ENCODE measurements around the gene HTR3E.

HTR3E gene

GRCh38 chr3:184082465-184082864, 14.4 kb upstream of the HTR3E start:
- no peak overlapping the region for H2AFZ ChIP-seq (ENCODE audit: low read depth, low read length, severe bottlenecking)

GRCh38 chr3:184085389-184085852, 11.4 kb upstream of the HTR3E start:
- H2AFZ ChIP-seq (ENCODE audit: low read depth, low read length, severe bottlenecking) = no peak overlapping the region
- no peak for TF ChIP-seq CTCF (IDR thresholded peaks at IDR 0.05; ENCODE audit: insufficient read depth, low read length, poor library complexity, severe bottlenecking)
- H3K9me2 ChIP-seq (replicated peaks; ENCODE audit: insufficient read depth, low read length) = no peaks in the 10 kb centered on the region
- no peaks in the 10 kb centered on the region for H3K36me3 ChIP-seq (ENCODE audit: low read length)
- H3K9me3 ChIP-seq (ENCODE audit: insufficient read depth, low read length) = no peaks in the 10 kb centered on the region
- no peak overlapping the region for H3K4me3 ChIP-seq (ENCODE audit: insufficient read depth, low read length, poor library complexity, severe bottlenecking)
- no peak overlapping the region for H3K9ac ChIP-seq (ENCODE audit: low read length)
- H4K20me1 ChIP-seq (ENCODE audit: low read depth, low read length) = no peaks in the 10 kb centered on the region
- no peaks in the 10 kb centered on the region for H3K79me2 ChIP-seq (ENCODE audit: insufficient read depth, low read length)
- no peak overlapping the region for H3K27ac ChIP-seq (ENCODE audit: low read depth, low read length)
- no peaks in the 10 kb centered on the region for H3F3A ChIP-seq (ENCODE audit: insufficient read depth)
- no peaks in the 10 kb centered on the region for H3K27me3 ChIP-seq (ENCODE audit: low read length)
- no peak overlapping the region for H3K4me2 ChIP-seq (ENCODE audit: low read depth, low read length, poor library complexity, severe bottlenecking)

More at GRCh38 chr3:184082465-184082864, 14.4 kb upstream of the HTR3E start:
- Histone ChIP-seq H3K36me3 (ENCODE audit: low read length) (no peaks in the 10 kb centered on the region), H3K9ac (ENCODE audit: low read length) (no peak overlapping the region), H3K4me2 (ENCODE audit: low read depth, low read length, poor library complexity, severe bottlenecking) (no peak overlapping the region), H3K9me2 (replicated peaks; ENCODE audit: insufficient read depth, low read length) (no peaks in the 10 kb centered on the region), H3K4me3 (ENCODE audit: insufficient read depth, low read length, poor library complexity, severe bottlenecking) (no peak overlapping the region), H3K27ac (ENCODE audit: low read depth, low read length) (no peak overlapping the region), H3K9me3 (ENCODE audit: insufficient read depth, low read length) (no peaks in the 10 kb centered on the region), H3K79me2 (ENCODE audit: insufficient read depth, low read length) (no peaks in the 10 kb centered on the region), H4K20me1 (ENCODE audit: low read depth, low read length) (no peaks in the 10 kb centered on the region), H3K27me3 (ENCODE audit: low read length) (no peaks in the 10 kb centered on the region), H3F3A (ENCODE audit: insufficient read depth) (no peaks in the 10 kb centered on the region)
- TF ChIP-seq CTCF (IDR thresholded peaks at IDR 0.05; ENCODE audit: insufficient read depth, low read length, poor library complexity, severe bottlenecking) (no peak), EZH2phosphoT487 (conservative IDR thresholded peaks at IDR 0.05; ENCODE audit: low read length) (no peak)

- H4K20me1 ChIP-seq (ENCODE audit: low read depth, low read length) = no peaks in the 10 kb centered on the region
- no peaks in the 10 kb centered on the region for H3K36me3 ChIP-seq (ENCODE audit: low read length)
- H3F3A ChIP-seq (ENCODE audit: insufficient read depth) = no peaks in the 10 kb centered on the region
- H3K27ac ChIP-seq (ENCODE audit: low read depth, low read length) = no peak overlapping the region
- TF ChIP-seq CTCF (IDR thresholded peaks at IDR 0.05; ENCODE audit: insufficient read depth, low read length, poor library complexity, severe bottlenecking) (no peak), EZH2phosphoT487 (conservative IDR thresholded peaks at IDR 0.05; ENCODE audit: low read length) (no peak)
- H3K9ac ChIP-seq (ENCODE audit: low read length) = no peak overlapping the region
- no peak overlapping the region for H2AFZ ChIP-seq (ENCODE audit: low read depth, low read length, severe bottlenecking)
- no peaks in the 10 kb centered on the region for H3K9me3 ChIP-seq (ENCODE audit: insufficient read depth, low read length)
- H3K4me3 ChIP-seq (ENCODE audit: insufficient read depth, low read length, poor library complexity, severe bottlenecking) = no peak overlapping the region
- no peaks in the 10 kb centered on the region for H3K79me2 ChIP-seq (ENCODE audit: insufficient read depth, low read length)
- no peak overlapping the region for H3K4me2 ChIP-seq (ENCODE audit: low read depth, low read length, poor library complexity, severe bottlenecking)
- no peaks in the 10 kb centered on the region for H3K27me3 ChIP-seq (ENCODE audit: low read length)
- H3K9me2 ChIP-seq (replicated peaks; ENCODE audit: insufficient read depth, low read length) = no peaks in the 10 kb centered on the region
Measured at GRCh38 chr3:184092199-184092598, 4.7 kb upstream of the HTR3E start.
